Heart left ventricle (tissue), 16 donors: Measurements from ENCODE around the gene ERLEC1. TPM values are rescaled to one million over a fixed set of nuclear protein-coding genes. Genes with fewer than 3 reads are reported as not detected.

Source experiments
- ATAC-seq, 4 donors: fragments of 200-7000 bp; cut with Tn5 transposase; one replicate each; pipeline ENCODE4 v1.9.1; 2020 to 2022; ENCODE audit warnings: moderate library complexity in 4 of 4, mild to moderate bottlenecking in 3 of 4, moderate number of reproducible peaks in 1 of 4
- DNase-seq, 5 donors: peaks; one replicate each; pipeline ENCODE4 v3.0.0-alpha.2; 2020
- H3K27ac ChIP-seq, 12 donors: fragments of 200-600 bp; sonication (generic) in 4 of 12; one replicate each; pipeline versions ENCODE4 v1.5.0 to v1.8.0; 2016 to 2022; ENCODE audit warnings: mild to moderate bottlenecking in 2 of 12
- H3K27me3 ChIP-seq, 9 donors: fragments of 200-600 bp; sonication (generic) in 2 of 9; one replicate each; pipeline versions ENCODE4 v1.5.1 to v1.8.0; 2016 to 2022; ENCODE audit warnings: mild to moderate bottlenecking in 3 of 9
- H3K36me3 ChIP-seq, 9 donors: fragments of 200-600 bp; sonication (generic) in 2 of 9; one replicate each; pipeline versions ENCODE4 v1.5.0 to v1.8.0; 2018 to 2022; ENCODE audit warnings: mild to moderate bottlenecking in 2 of 9
- H3K4me1 ChIP-seq, 12 donors: fragments of 200-600 bp; sonication (generic) in 4 of 12; one replicate each; pipeline versions ENCODE4 v1.5.0 to v1.8.0; 2016 to 2022; ENCODE audit warnings: mild to moderate bottlenecking in 3 of 12
- H3K4me3 ChIP-seq, 12 donors: fragments of 200-600 bp; sonication (generic) in 4 of 12; one replicate each; pipeline versions ENCODE4 v1.5.0 to v1.8.0; 2017 to 2022; ENCODE audit warnings: mild to moderate bottlenecking in 9 of 12, moderate library complexity in 4 of 12
- H3K9me3 ChIP-seq, 12 donors: fragments of 200-600 bp; sonication (generic) in 4 of 12; one replicate each; pipeline versions ENCODE4 v1.5.0 to v1.8.0; 2016 to 2022; ENCODE audit warnings: mild to moderate bottlenecking in 1 of 12
- CTCF ChIP-seq, 12 donors: fragments of 200-600 bp; sonication (generic) in 4 of 12; IDR thresholded peaks; one replicate each; pipeline versions ENCODE4 v1.5.0 to v1.8.0; 2018 to 2022; ENCODE audit warnings: antibody characterized with exemption in 12 of 12, mild to moderate bottlenecking in 5 of 12
- POLR2A ChIP-seq, 2 donors: fragments of 450-650 bp; IDR thresholded peaks; one replicate each; pipeline ENCODE4 v1.6.1; 2017; ENCODE audit warnings: antibody characterized with exemption in 2 of 2, mild to moderate bottlenecking in 2 of 2, moderate library complexity in 2 of 2
- WGBS, 4 donors: extraction: QIAGEN DNeasy Blood & Tissue Kit in 2 of 4; methylation state at CpG; one replicate each; pipeline versions ENCODE4 v1.1.5 to v1.1.7; 2013 to 2018; 5-methylcytosine and 5-hydroxymethylcytosine counted together
- intact Hi-C, 10 donors: fragments of 100-400 bp; cut with DNase I; formaldehyde crosslinking; loops; one replicate each; pipeline versions ENCODE4 v1.11.1 to v1.14.2; 2022
- polyA plus RNA-seq, 2 donors: library from polyadenylated mRNA; stranded (reverse); fragments of 200-250 nt; gene quantifications; one replicate each; pipeline ENCODE4 v1.2.3, GENCODE V29; 2013
- total RNA-seq, 9 donors: library from RNA; depleted of rRNA in 2 of 9; stranded (reverse); fragments of >200 nt in 2 of 9; fragmentation: NEBNext Ultra II Directional in 3 of 9; extraction: Animal tissue kit (Norgen Biotek cat#: 25700) in 3 of 9; gene quantifications; one replicate each; pipeline versions ENCODE4 v1.1.0 to v1.2.4, GENCODE V29; 2016 to 2023
- donor health status: ischemic (EF 13 %, LVEDD 7.1; RV severe dilation, severe dysfunction).
- donor health status: healthy with polysubstance abuse.
- donor health status: DM: no; HTN: yes; CAD: no.
- donor health status: DM: no; HTN: no; CAD: no.
- donor health status: ischemic (EF 25% LVEDD 6.9; RV normal size, moderate dysfunction).
- donor health status: ischemic (EF 25% LVEDD 5.7; RV mildly dilated, moderate dysfunction).
- donor health status: healthy.
- donor health status: DM: yes; HTN: yes; CAD: no.
- donor health status: ischemic (EF 35%, LVEDD 5.7; RV mildly dilated, moderate dysfunction).
- donor health status: nonischemic (EF 11% LVEDD 7.7; RV severe dilation, severe dysfunction).
- donor health status: DM: yes; HTN: yes; CAD: no.
- donor health status: PGD.
- donor health status: ischemic (EF 29% LVEDD 5.4; RV normal size, mild dysfunction).
- donor health status: nonischemic (EF 23%, LVEDD 6.1; RV moderate dilation, normal function).

Gene ERLEC1
- total and polyA plus RNA-seq, 11 donors = 14.6 to 63.6 (median 42.7) TPM

GRCh38 chr2:53818854-53819435 is 32.1 kb downstream of the ERLEC1 start:
- peaks cover 0 to 69% (median 57%) of the 10 kb centered on the region in 9 donors for H3K36me3 ChIP-seq

GRCh38 chr2:53819634-53820033 is 32.8 kb downstream of the ERLEC1 start:
- intact Hi-C loops = no loop called here
- no peaks in the 10 kb centered on the region for H3K4me1 ChIP-seq
- 76 to 90% (median 88%) methylated on average over 4 of the region's 4 CpGs for WGBS, 4 donors
- no peaks in the 10 kb centered on the region for H3K9me3 ChIP-seq
- TF ChIP-seq POLR2A (IDR thresholded peaks at IDR 0.05) (no peak), CTCF (IDR thresholded peaks at IDR 0.05) (no peak)
- no peak overlapping the region for H3K4me3 ChIP-seq
- no peak overlapping the region for H3K27ac ChIP-seq
- ATAC-seq (peak in 1 of 4 donors; percentile 19), DNase-seq (no peak)
- H3K27me3 ChIP-seq = no peaks in the 10 kb centered on the region
- peaks cover 0 to 62% (median 50%) of the 10 kb centered on the region in 9 donors for H3K36me3 ChIP-seq

More at GRCh38 chr2:53818854-53819435, 32.1 kb downstream of the ERLEC1 start:
- WGBS, 4 donors = 90 to 97% (median 93%) methylated on average over 3 of the region's 3 CpGs
- H3K27me3 ChIP-seq = no peaks in the 10 kb centered on the region
- no peak overlapping the region for H3K4me3 ChIP-seq
- DNase-seq = no peak
- no peak for ATAC-seq
- H3K9me3 ChIP-seq = no peaks in the 10 kb centered on the region
- intact Hi-C loops = no loop called here
- H3K4me1 ChIP-seq = no peaks in the 10 kb centered on the region
- no peak overlapping the region for H3K27ac ChIP-seq
- TF ChIP-seq POLR2A (IDR thresholded peaks at IDR 0.05) = no peak
- TF ChIP-seq CTCF (IDR thresholded peaks at IDR 0.05) = no peak

GRCh38 chr2:53820048-53820447 is 33.2 kb downstream of the ERLEC1 start:
- Histone ChIP-seq H3K9me3 (no peaks in the 10 kb centered on the region), H3K27ac (no peak overlapping the region), H3K4me1 (no peaks in the 10 kb centered on the region), H3K4me3 (no peak overlapping the region), H3K36me3 (peaks cover 0 to 58% (median 46%) of the 10 kb centered on the region in 9 donors), H3K27me3 (no peaks in the 10 kb centered on the region)
- no peak for TF ChIP-seq POLR2A (IDR thresholded peaks at IDR 0.05)
- no peak for TF ChIP-seq CTCF (IDR thresholded peaks at IDR 0.05)
- WGBS, 4 donors = 91 to 94% (median 92%) methylated on average over 9 of the region's 9 CpGs
- intact Hi-C loops = no loop called here
- ATAC-seq (no peak), DNase-seq (no peak)

- peak in 1 of 4 donors; percentile 45 for ATAC-seq
- 91 to 96% (median 92%) methylated on average over 4 of the region's 4 CpGs for WGBS, 4 donors
- Histone ChIP-seq H3K9me3 (no peaks in the 10 kb centered on the region), H3K27ac (no peak overlapping the region), H3K36me3 (peaks cover 0 to 52% (median 40%) of the 10 kb centered on the region in 9 donors), H3K4me1 (no peaks in the 10 kb centered on the region), H3K27me3 (no peaks in the 10 kb centered on the region), H3K4me3 (no peak overlapping the region)
- TF ChIP-seq POLR2A (IDR thresholded peaks at IDR 0.05) (no peak), CTCF (IDR thresholded peaks at IDR 0.05) (no peak)
- intact Hi-C loops = no loop called here
- DNase-seq = no peak
Observed at GRCh38 chr2:53820711-53821110, 33.9 kb downstream of the ERLEC1 start.
